GM12878 (cell line): ENCODE results near the gene CEACAM21.

Experiments used
- ASH2L ChIP-seq: fragments of 300-600, 200-600 bp; sonication (generic); IDR thresholded peaks from 2 replicates; pipeline ENCODE4 v1.6.1; 2017; ENCODE audit warnings: low read depth, mild to moderate bottlenecking, borderline replicate concordance
- DPF2 ChIP-seq: fragments of 450-650 bp; IDR thresholded peaks from 2 replicates; pipeline ENCODE4 v1.6.1; 2017; ENCODE audit warnings: mild to moderate bottlenecking
- EZH2 ChIP-seq: IDR thresholded peaks from 2 replicates; pipeline ENCODE4 v1.6.1; 2012; ENCODE audit warnings: low read depth, mild to moderate bottlenecking, control low read depth, inconsistent platforms, low read length, borderline replicate concordance; ENCODE audit not compliant: control insufficient read depth
- MXI1 ChIP-seq: fragments of 150-350 bp; IDR thresholded peaks from 2 replicates; pipeline ENCODE4 v1.6.1; 2011; ENCODE audit warnings: low read depth, mild to moderate bottlenecking, inconsistent platforms, low read length, improper control_type of control experiment
- NFIC ChIP-seq: IDR thresholded peaks from 2 replicates; pipeline ENCODE4 v1.6.1; 2012; ENCODE audit warnings: low read depth, mild to moderate bottlenecking, inconsistent platforms, low read length, moderate library complexity
- NFYB ChIP-seq: IDR thresholded peaks from 2 replicates; pipeline ENCODE4 v1.6.1; 2011; ENCODE audit warnings: low read depth, mild to moderate bottlenecking, low read length, improper control_type of control experiment, moderate library complexity; ENCODE audit not compliant: insufficient read depth
- NRF1 ChIP-seq: conservative IDR thresholded peaks from 2 replicates; pipeline ENCODE4 v1.6.1; 2011; ENCODE audit warnings: mild to moderate bottlenecking, low read depth, low read length, improper control_type of control experiment
- RAD21 ChIP-seq: IDR thresholded peaks from 2 replicates; pipeline ENCODE4 v1.6.1; 2011; ENCODE audit warnings: mild to moderate bottlenecking, low read depth, low read length, moderate library complexity; ENCODE audit not compliant: insufficient read depth
- TF ChIP-seq, protein P1 (sequence below), 3 experiments: IDR thresholded peaks in 2 of 3; conservative IDR thresholded peaks in 1 of 3; 2 replicates each; pipeline ENCODE4 v1.5.1; 2011; ENCODE audit warnings: low read depth in 3 of 3, low read length in 3 of 3, mild to moderate bottlenecking in 3 of 3, control low read depth in 2 of 3, moderate library complexity in 2 of 3, inconsistent platforms in 1 of 3, mixed read lengths in 1 of 3; ENCODE audit not compliant: control insufficient read depth in 2 of 3, insufficient read depth in 1 of 3; ENCODE audit errors: extremely low read depth in 1 of 3

DNA sequence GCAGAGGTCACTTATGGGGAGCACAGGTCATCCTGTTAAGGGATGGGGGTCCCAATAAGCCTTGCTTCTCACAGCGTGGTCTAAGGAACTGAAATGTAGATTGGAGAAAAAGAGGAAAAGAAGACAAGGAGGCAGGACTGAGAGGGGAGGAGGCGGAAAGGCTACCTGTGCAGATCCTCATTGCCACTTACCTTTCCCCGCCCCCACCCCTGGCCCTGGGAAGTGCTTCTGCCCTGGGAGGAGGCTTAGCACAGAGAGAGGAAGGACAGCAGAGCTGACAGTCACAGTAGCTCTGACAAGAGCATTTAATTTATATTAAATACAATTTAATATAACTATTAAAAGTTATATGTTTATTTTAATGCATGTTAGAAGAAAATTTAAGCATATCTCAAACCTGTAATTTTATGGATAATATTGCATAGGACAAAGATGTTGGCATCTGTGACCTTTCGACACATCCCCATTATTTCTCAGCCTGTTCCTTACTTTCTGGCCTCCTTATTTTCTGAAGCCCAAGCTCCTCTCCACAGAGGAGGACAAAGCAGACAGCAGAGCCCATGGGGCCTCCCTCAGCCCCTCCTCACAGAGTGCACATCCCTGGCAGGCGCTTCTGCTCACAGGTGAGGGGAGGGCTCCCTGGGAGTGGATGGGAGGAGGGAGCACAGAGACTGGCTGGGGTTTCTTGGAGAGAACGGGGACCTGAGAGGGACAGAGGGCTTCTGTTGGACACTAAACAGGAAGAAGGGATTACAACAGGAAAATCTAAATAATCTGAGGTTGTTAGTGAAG, 23.4 kb downstream of the CEACAM21 start:
- TF ChIP-seq, protein P1, sequence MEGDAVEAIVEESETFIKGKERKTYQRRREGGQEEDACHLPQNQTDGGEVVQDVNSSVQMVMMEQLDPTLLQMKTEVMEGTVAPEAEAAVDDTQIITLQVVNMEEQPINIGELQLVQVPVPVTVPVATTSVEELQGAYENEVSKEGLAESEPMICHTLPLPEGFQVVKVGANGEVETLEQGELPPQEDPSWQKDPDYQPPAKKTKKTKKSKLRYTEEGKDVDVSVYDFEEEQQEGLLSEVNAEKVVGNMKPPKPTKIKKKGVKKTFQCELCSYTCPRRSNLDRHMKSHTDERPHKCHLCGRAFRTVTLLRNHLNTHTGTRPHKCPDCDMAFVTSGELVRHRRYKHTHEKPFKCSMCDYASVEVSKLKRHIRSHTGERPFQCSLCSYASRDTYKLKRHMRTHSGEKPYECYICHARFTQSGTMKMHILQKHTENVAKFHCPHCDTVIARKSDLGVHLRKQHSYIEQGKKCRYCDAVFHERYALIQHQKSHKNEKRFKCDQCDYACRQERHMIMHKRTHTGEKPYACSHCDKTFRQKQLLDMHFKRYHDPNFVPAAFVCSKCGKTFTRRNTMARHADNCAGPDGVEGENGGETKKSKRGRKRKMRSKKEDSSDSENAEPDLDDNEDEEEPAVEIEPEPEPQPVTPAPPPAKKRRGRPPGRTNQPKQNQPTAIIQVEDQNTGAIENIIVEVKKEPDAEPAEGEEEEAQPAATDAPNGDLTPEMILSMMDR (IDR thresholded peaks at IDR 0.05 in 2 of 3, conservative IDR thresholded peaks at IDR 0.05 in 1 of 3; ENCODE audit: control insufficient read depth in 2 of 3, extremely low read depth in 1 of 3, insufficient read depth in 1 of 3, low read depth in 3 of 3, low read length in 3 of 3): no peak
- TF ChIP-seq MXI1 (no peak), DPF2 (no peak), ASH2L (no peak), NRF1 (no peak), RAD21 (no peak), NFIC (no peak), EZH2 (no peak), NFYB (no peak)
